ENCODE measurements around the gene CTCFL. TPM values are rescaled to one million over a fixed set of nuclear protein-coding genes. Genes with fewer than 3 reads are reported as not detected.

Gene CTCFL
- total RNA-seq, 4 donors from 2014 or later, result not detected

- Histone ChIP-seq H3K27me3 (peaks cover 0 to 12% (median 0%) of the 10 kb centered on the region in 4 donors), H3K9me3 (no peaks in the 10 kb centered on the region), H3K4me1 (no peaks in the 10 kb centered on the region), H3K4me3 (no peak overlapping the region), H3K36me3 (no peaks in the 10 kb centered on the region), H3K27ac (replicated peaks in 1 of 4) (no peak overlapping the region)
- no peak for DNase-seq (ENCODE audit: extremely low spot score)
- TF ChIP-seq, protein P1, sequence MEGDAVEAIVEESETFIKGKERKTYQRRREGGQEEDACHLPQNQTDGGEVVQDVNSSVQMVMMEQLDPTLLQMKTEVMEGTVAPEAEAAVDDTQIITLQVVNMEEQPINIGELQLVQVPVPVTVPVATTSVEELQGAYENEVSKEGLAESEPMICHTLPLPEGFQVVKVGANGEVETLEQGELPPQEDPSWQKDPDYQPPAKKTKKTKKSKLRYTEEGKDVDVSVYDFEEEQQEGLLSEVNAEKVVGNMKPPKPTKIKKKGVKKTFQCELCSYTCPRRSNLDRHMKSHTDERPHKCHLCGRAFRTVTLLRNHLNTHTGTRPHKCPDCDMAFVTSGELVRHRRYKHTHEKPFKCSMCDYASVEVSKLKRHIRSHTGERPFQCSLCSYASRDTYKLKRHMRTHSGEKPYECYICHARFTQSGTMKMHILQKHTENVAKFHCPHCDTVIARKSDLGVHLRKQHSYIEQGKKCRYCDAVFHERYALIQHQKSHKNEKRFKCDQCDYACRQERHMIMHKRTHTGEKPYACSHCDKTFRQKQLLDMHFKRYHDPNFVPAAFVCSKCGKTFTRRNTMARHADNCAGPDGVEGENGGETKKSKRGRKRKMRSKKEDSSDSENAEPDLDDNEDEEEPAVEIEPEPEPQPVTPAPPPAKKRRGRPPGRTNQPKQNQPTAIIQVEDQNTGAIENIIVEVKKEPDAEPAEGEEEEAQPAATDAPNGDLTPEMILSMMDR (IDR thresholded peaks at IDR 0.05), result no peak
- TF ChIP-seq EP300 (IDR thresholded peaks at IDR 0.05), result no peak
- no peak for TF ChIP-seq POLR2AphosphoS5 (IDR thresholded peaks at IDR 0.05)
- no peak for TF ChIP-seq POLR2A (IDR thresholded peaks at IDR 0.05; ENCODE audit: low read depth)
- 72% methylated on average over 17 of the region's 17 CpGs for WGBS
- intact Hi-C loops (cut with DNase I), result no loop called here
Observed at GRCh38 chr20:57526087-57526884, 1.3 kb upstream of the CTCFL start.

- Histone ChIP-seq H3K27ac (replicated peaks in 1 of 4) (no peak overlapping the region), H3K27me3 (peaks cover 0 to 12% (median 0%) of the 10 kb centered on the region in 4 donors), H3K4me3 (no peak overlapping the region), H3K9me3 (no peaks in the 10 kb centered on the region), H3K4me1 (no peaks in the 10 kb centered on the region), H3K36me3 (no peaks in the 10 kb centered on the region)
- TF ChIP-seq POLR2AphosphoS5 (IDR thresholded peaks at IDR 0.05), result no peak
- TF ChIP-seq, protein P1 (IDR thresholded peaks at IDR 0.05), result no peak
- no peak for TF ChIP-seq POLR2A (IDR thresholded peaks at IDR 0.05; ENCODE audit: low read depth)
- intact Hi-C loops (cut with DNase I), result no loop called here
- no peak for DNase-seq (ENCODE audit: extremely low spot score)
- 61% methylated on average over 10 of the region's 10 CpGs for WGBS
Observed at GRCh38 chr20:57525328-57526086, 567 bp upstream of the CTCFL start.

GRCh38 chr20:57523782-57524181 is 1.2 kb downstream of the CTCFL start:
- Histone ChIP-seq H3K27ac (replicated peaks in 1 of 4) (no peak overlapping the region), H3K36me3 (no peaks in the 10 kb centered on the region), H3K27me3 (peaks cover 0 to 12% (median 0%) of the 10 kb centered on the region in 4 donors), H3K4me3 (no peak overlapping the region), H3K4me1 (no peaks in the 10 kb centered on the region), H3K9me3 (no peaks in the 10 kb centered on the region)
- WGBS, result 90% methylated on average over 11 of the region's 11 CpGs
- DNase-seq (ENCODE audit: extremely low spot score), result no peak
- TF ChIP-seq, protein P1 (IDR thresholded peaks at IDR 0.05), result no peak
- no peak for TF ChIP-seq POLR2A (IDR thresholded peaks at IDR 0.05; ENCODE audit: low read depth)
- no peak for TF ChIP-seq POLR2AphosphoS5 (IDR thresholded peaks at IDR 0.05)
- TF ChIP-seq EP300 (IDR thresholded peaks at IDR 0.05), result no peak
- intact Hi-C loops (cut with DNase I), result no loop called here

GRCh38 chr20:57522380-57523140 is 2.4 kb downstream of the CTCFL start:
- H3K4me1 ChIP-seq, result no peaks in the 10 kb centered on the region
- intact Hi-C loops (cut with DNase I), result no loop called here
- WGBS, result 78% methylated on average over 5 of the region's 5 CpGs

More at GRCh38 chr20:57522380-57523140, 2.4 kb downstream of the CTCFL start:
- TF ChIP-seq POLR2AphosphoS5 (IDR thresholded peaks at IDR 0.05) (no peak), EP300 (IDR thresholded peaks at IDR 0.05) (no peak), POLR2A (IDR thresholded peaks at IDR 0.05; ENCODE audit: low read depth) (no peak)
- TF ChIP-seq, protein P1 (IDR thresholded peaks at IDR 0.05), result no peak
- no peak for DNase-seq (ENCODE audit: extremely low spot score)
- Histone ChIP-seq H3K27me3 (peaks cover 0 to 12% (median 0%) of the 10 kb centered on the region in 4 donors), H3K4me3 (no peak overlapping the region), H3K9me3 (no peaks in the 10 kb centered on the region), H3K27ac (replicated peaks in 1 of 4) (no peak overlapping the region), H3K36me3 (no peaks in the 10 kb centered on the region)

Data from esophagus muscularis mucosa (tissue), 4 donors.